ENCODE results near the gene KIDINS220. TPM values are rescaled to one million over a fixed set of nuclear protein-coding genes. Genes with fewer than 3 reads are reported as not detected.

Gene KIDINS220
- total RNA-seq, 1 experiment from 2014 or later: 20.1 TPM

GRCh38 chr2:8802741-8803140 lies 34.7 kb downstream of the KIDINS220 start:
- TF ChIP-seq SIN3A (IDR thresholded peaks at IDR 0.05; ENCODE audit: low read depth) (no peak), POLR2AphosphoS5 (IDR thresholded peaks at IDR 0.05; ENCODE audit: low read depth, low read length) (no peak), ZFX (IDR thresholded peaks at IDR 0.05) (no peak), MAX (IDR thresholded peaks at IDR 0.05) (no peak), CBX3 (IDR thresholded peaks at IDR 0.05; ENCODE audit: low read depth) (no peak), CEBPB (IDR thresholded peaks at IDR 0.05; ENCODE audit: low read depth) (no peak), YY1 (IDR thresholded peaks at IDR 0.05; ENCODE audit: extremely low read depth, insufficient replicate concordance, low read depth, low read length) (no peak), ATF3 (IDR thresholded peaks at IDR 0.05) (no peak), ELF1 (IDR thresholded peaks at IDR 0.05; ENCODE audit: borderline replicate concordance, low read depth) (no peak), EGR1 (IDR thresholded peaks at IDR 0.05; ENCODE audit: low read depth) (no peak), EZH2 (IDR thresholded peaks at IDR 0.05) (no peak), RAD21 (IDR thresholded peaks at IDR 0.05; ENCODE audit: low read depth) (no peak), ZBTB33 (IDR thresholded peaks at IDR 0.05; ENCODE audit: extremely low read depth, insufficient replicate concordance, low read length) (no peak), REST (IDR thresholded peaks at IDR 0.05; ENCODE audit: low read depth) (no peak)
- CTCF ChIA-PET: no interaction called here
- intact Hi-C loops (cut with micrococcal nuclease): no loop called here
- DNase-seq (ENCODE audit: low read depth, low spot score) (no peak), ATAC-seq (no peak)
- H4K20me1 ChIP-seq (ENCODE audit: insufficient read depth): peaks cover 4% of the 10 kb centered on the region; the same call in 1 of the 2 replicates
- no peak overlapping the region for H3K27ac ChIP-seq (ENCODE audit: low read depth, low read length)
- no peaks in the 10 kb centered on the region for H3K36me3 ChIP-seq (ENCODE audit: control insufficient read depth in 1 of 2, insufficient read depth in 2 of 2, low read length in 2 of 2)
- peaks cover 17 to 19% of the 10 kb centered on the region in 2 experiments; a peak in 3 of 4 replicates for H3K4me1 ChIP-seq (ENCODE audit: control insufficient read depth in 1 of 2, insufficient read depth in 2 of 2, low read length in 2 of 2)
- RAD21 ChIA-PET (ENCODE audit: low non-redundant PET in 1 of 2, low total read pairs in 2 of 2, uncharacterized antibody in 2 of 2, unreplicated experiment in 2 of 2): no interaction called here
- no TSS peak for BruUV-seq (replicated peaks)
- H3K9ac ChIP-seq (ENCODE audit: low read length): no peak overlapping the region
- H3K4me3 ChIP-seq (replicated peaks in 1 of 2; ENCODE audit: low read depth in 1 of 2, low read length in 2 of 2): no peak overlapping the region
- H3K4me2 ChIP-seq (ENCODE audit: low read length): no peak overlapping the region
- no peaks in the 10 kb centered on the region for H3K9me2 ChIP-seq (ENCODE audit: insufficient read depth)
- no peaks in the 10 kb centered on the region for H3K79me2 ChIP-seq (ENCODE audit: insufficient read depth, low read length)
- no peaks in the 10 kb centered on the region for H3K9me3 ChIP-seq (ENCODE audit: control insufficient read depth in 1 of 2, insufficient read depth in 1 of 2, low read depth in 1 of 2, low read length in 2 of 2)
- POLR2A ChIA-PET: no interaction called here
- H2AFZ ChIP-seq (ENCODE audit: low read depth, low read length, poor library complexity, severe bottlenecking): no peak overlapping the region
- no peaks in the 10 kb centered on the region for H3K27me3 ChIP-seq (ENCODE audit: insufficient read depth, low read length)
